ENCODE results near the gene DTX4.

Gene DTX4

GRCh38 chr11:59180168-59180776 is 8.3 kb downstream of the DTX4 start:
- Histone ChIP-seq H3K36me3 (ENCODE audit: insufficient read depth, low read length) (no peaks in the 10 kb centered on the region), H2AFZ (ENCODE audit: low read depth, low read length) (no peak overlapping the region), H3K4me1 (ENCODE audit: insufficient read depth, low read length) (no peaks in the 10 kb centered on the region), H3K4me2 (ENCODE audit: insufficient read depth, low read length) (no peak overlapping the region), H3K27me3 (ENCODE audit: insufficient read depth, low read length, poor library complexity) (no peaks in the 10 kb centered on the region), H3K27ac (ENCODE audit: low read length) (no peak overlapping the region), H3K9ac (ENCODE audit: low read depth, low read length) (no peak overlapping the region), H4K20me1 (ENCODE audit: insufficient read depth, low read length) (no peaks in the 10 kb centered on the region), H3K9me3 (ENCODE audit: insufficient read depth, low read length, severe bottlenecking) (peaks cover 12% of the 10 kb centered on the region), H3K4me3 (ENCODE audit: low read depth in 1 of 2, low read length in 2 of 2) (no peak overlapping the region), H3K79me2 (ENCODE audit: insufficient read depth, low read length) (no peaks in the 10 kb centered on the region)
- TF ChIP-seq, protein P1, sequence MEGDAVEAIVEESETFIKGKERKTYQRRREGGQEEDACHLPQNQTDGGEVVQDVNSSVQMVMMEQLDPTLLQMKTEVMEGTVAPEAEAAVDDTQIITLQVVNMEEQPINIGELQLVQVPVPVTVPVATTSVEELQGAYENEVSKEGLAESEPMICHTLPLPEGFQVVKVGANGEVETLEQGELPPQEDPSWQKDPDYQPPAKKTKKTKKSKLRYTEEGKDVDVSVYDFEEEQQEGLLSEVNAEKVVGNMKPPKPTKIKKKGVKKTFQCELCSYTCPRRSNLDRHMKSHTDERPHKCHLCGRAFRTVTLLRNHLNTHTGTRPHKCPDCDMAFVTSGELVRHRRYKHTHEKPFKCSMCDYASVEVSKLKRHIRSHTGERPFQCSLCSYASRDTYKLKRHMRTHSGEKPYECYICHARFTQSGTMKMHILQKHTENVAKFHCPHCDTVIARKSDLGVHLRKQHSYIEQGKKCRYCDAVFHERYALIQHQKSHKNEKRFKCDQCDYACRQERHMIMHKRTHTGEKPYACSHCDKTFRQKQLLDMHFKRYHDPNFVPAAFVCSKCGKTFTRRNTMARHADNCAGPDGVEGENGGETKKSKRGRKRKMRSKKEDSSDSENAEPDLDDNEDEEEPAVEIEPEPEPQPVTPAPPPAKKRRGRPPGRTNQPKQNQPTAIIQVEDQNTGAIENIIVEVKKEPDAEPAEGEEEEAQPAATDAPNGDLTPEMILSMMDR (IDR thresholded peaks at IDR 0.05; ENCODE audit: borderline replicate concordance, extremely low read depth, low read length, poor library complexity, severe bottlenecking) = no peak
- no peak for TF ChIP-seq EZH2 (IDR thresholded peaks at IDR 0.05; ENCODE audit: borderline replicate concordance, low read depth, low read length, severe bottlenecking)
- DNase-seq (no peak), ATAC-seq (ENCODE audit: insufficient read depth, low read depth) (no peak)

- Histone ChIP-seq H3K9ac (ENCODE audit: low read depth, low read length) (no peak overlapping the region), H3K4me2 (ENCODE audit: insufficient read depth, low read length) (no peak overlapping the region), H3K27me3 (ENCODE audit: insufficient read depth, low read length, poor library complexity) (no peaks in the 10 kb centered on the region), H2AFZ (ENCODE audit: low read depth, low read length) (no peak overlapping the region), H3K4me1 (ENCODE audit: insufficient read depth, low read length) (no peaks in the 10 kb centered on the region), H3K79me2 (ENCODE audit: insufficient read depth, low read length) (no peaks in the 10 kb centered on the region), H3K4me3 (ENCODE audit: low read depth in 1 of 2, low read length in 2 of 2) (no peak overlapping the region), H3K27ac (ENCODE audit: low read length) (no peak overlapping the region), H3K9me3 (ENCODE audit: insufficient read depth, low read length, severe bottlenecking) (peaks cover 12% of the 10 kb centered on the region), H4K20me1 (ENCODE audit: insufficient read depth, low read length) (no peaks in the 10 kb centered on the region), H3K36me3 (ENCODE audit: insufficient read depth, low read length) (no peaks in the 10 kb centered on the region)
- TF ChIP-seq, protein P1 (IDR thresholded peaks at IDR 0.05; ENCODE audit: borderline replicate concordance, extremely low read depth, low read length, poor library complexity, severe bottlenecking) = no peak
- TF ChIP-seq EZH2 (IDR thresholded peaks at IDR 0.05; ENCODE audit: borderline replicate concordance, low read depth, low read length, severe bottlenecking) = no peak
- ATAC-seq (ENCODE audit: insufficient read depth, low read depth) (no peak), DNase-seq (no peak)
Measured at GRCh38 chr11:59180907-59181306, 9.0 kb downstream of the DTX4 start.

DNA sequence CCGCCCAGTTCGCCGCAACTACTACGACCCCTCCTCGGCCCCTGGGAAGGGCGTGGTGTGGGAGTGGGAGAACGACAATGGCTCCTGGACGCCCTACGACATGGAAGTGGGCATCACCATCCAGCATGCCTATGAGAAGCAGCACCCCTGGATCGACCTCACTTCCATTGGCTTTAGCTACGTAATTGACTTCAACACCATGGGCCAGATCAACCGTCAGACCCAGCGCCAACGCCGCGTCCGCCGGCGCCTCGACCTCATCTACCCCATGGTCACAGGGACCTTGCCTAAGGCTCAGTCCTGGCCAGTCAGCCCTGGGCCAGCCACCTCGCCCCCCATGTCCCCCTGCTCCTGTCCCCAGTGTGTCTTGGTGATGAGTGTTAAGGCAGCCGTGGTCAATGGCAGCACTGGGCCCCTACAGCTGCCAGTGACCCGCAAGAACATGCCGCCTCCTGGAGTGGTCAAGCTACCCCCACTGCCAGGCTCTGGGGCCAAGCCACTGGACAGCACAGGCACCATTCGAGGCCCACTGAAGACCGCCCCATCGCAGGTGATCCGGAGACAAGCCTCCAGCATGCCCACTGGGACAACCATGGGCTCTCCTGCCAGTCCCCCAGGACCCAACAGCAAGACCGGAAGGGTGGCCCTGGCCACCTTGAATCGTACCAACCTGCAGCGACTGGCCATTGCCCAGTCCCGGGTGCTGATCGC is 10.0 kb downstream of the DTX4 start:
- no peaks in the 10 kb centered on the region for H3K36me3 ChIP-seq (ENCODE audit: insufficient read depth, low read length)
- H3K27ac ChIP-seq (ENCODE audit: low read length) = no peak overlapping the region
- no peak overlapping the region for H2AFZ ChIP-seq (ENCODE audit: low read depth, low read length)
- H3K4me3 ChIP-seq (ENCODE audit: low read depth in 1 of 2, low read length in 2 of 2) = no peak overlapping the region
- DNase-seq = no peak
- TF ChIP-seq, protein P1 (IDR thresholded peaks at IDR 0.05; ENCODE audit: borderline replicate concordance, extremely low read depth, low read length, poor library complexity, severe bottlenecking) = no peak
- TF ChIP-seq EZH2 (IDR thresholded peaks at IDR 0.05; ENCODE audit: borderline replicate concordance, low read depth, low read length, severe bottlenecking) = no peak
- no peaks in the 10 kb centered on the region for H3K4me1 ChIP-seq (ENCODE audit: insufficient read depth, low read length)
- peaks cover 12% of the 10 kb centered on the region for H3K9me3 ChIP-seq (ENCODE audit: insufficient read depth, low read length, severe bottlenecking)
- no peak overlapping the region for H3K9ac ChIP-seq (ENCODE audit: low read depth, low read length)
- no peaks in the 10 kb centered on the region for H3K79me2 ChIP-seq (ENCODE audit: insufficient read depth, low read length)
- ATAC-seq (ENCODE audit: insufficient read depth, low read depth) = no peak
- H3K27me3 ChIP-seq (ENCODE audit: insufficient read depth, low read length, poor library complexity) = no peaks in the 10 kb centered on the region
- H3K4me2 ChIP-seq (ENCODE audit: insufficient read depth, low read length) = no peak overlapping the region
- no peaks in the 10 kb centered on the region for H4K20me1 ChIP-seq (ENCODE audit: insufficient read depth, low read length)
